ENCODE data around the gene AHCTF1. TPM values are rescaled to one million over a fixed set of nuclear protein-coding genes. Genes with fewer than 3 reads are reported as not detected.

The AHCTF1 gene
- total and polyA plus RNA-seq, 2 donors (not counting 3 experiments of a cell fraction or from before 2014, with no cell fraction given) = 5.5 to 32.1 TPM

DNA sequence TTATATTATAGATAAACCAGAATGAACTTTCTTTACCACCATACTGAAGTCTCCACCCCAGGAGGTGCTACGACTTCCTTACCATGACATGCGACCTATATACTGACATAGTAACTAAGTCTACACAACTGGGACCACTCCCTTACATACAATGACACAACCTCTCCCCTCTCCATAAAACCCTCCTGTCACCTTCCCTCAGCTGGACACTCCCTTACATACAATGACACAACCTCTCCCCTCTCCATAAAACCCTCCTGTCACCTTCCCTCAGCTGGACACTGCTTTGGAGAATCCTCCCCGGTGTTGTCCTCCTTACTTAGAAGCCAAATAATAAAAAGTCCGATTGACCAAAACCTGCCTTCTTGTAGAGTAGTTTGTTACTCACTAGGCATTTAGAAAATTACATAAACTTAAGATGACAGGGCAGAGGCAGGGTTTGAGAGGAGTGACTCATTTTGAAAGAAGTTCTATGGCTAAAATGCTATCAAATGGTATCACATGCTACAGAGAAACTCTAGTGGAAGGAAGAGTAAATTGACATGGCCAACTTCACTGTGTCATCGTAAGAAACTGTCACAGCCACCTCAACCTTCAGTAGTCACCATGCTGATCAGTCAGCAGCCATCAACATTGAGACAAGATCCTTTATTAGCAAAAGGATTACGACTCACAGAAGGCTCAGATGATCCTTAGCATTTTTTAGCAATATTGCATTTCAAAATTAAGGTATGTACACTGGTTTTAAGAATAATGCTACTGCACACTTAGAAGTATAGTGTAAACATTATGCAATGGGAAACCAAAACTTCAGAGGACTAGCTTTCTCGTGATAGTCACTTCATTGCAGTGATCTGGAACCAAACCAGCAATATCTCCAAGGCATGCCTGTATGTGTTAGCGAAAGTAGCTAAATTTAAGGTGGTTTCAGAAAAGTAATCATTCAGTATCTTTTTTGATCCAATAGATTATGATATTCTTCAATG is 56.4 kb downstream of the AHCTF1 start:
- no peak for FAIRE-seq
- no peaks in the 10 kb centered on the region for H4K20me1 ChIP-seq (replicated peaks; ENCODE audit: control insufficient read depth, extremely low read depth, insufficient read depth, low read length)
- peaks cover 25% of the 10 kb centered on the region for H3K79me2 ChIP-seq (ENCODE audit: control insufficient read depth, insufficient read depth, low read length)
- no peaks in the 10 kb centered on the region for H3K9me3 ChIP-seq (replicated peaks; ENCODE audit: control insufficient read depth, insufficient read depth, low read length)
- H3K9me1 ChIP-seq (replicated peaks; ENCODE audit: control insufficient read depth, extremely low read depth, insufficient read depth, low read length) = no peaks in the 10 kb centered on the region
- dilution Hi-C loops (cut with MboI; ENCODE audit: extremely low pct_ligation_motif_present, low sequenced_read_pairs) = no loop called here
- no TSS peak for BruUV-seq (replicated peaks)
- DNase-seq (ENCODE audit: low read depth, low spot score) = no peak
- POLR2A ChIA-PET = no interaction called here
- peaks cover 7 to 14% of the 10 kb centered on the region in 2 experiments for H3K36me3 ChIP-seq (ENCODE audit: control insufficient read depth in 2 of 2, extremely low read depth in 1 of 2, insufficient read depth in 2 of 2, low read length in 2 of 2)
- TF ChIP-seq GATA2 (IDR thresholded peaks at IDR 0.05; ENCODE audit: insufficient read depth, insufficient read length, low read depth, low read length) (no peak), FOS (IDR thresholded peaks at IDR 0.05; ENCODE audit: borderline replicate concordance, insufficient read depth, low read length) (no peak), POLR2A (IDR thresholded peaks at IDR 0.05; ENCODE audit: low read depth, low read length) (no peak), POLR2AphosphoS5 (IDR thresholded peaks at IDR 0.05; ENCODE audit: insufficient read depth, low read depth, low read length) (no peak), JUN (IDR thresholded peaks at IDR 0.05; ENCODE audit: borderline replicate concordance, insufficient read depth, insufficient read length, low read depth) (no peak), MYC (IDR thresholded peaks at IDR 0.05; ENCODE audit: low read depth, low read length) (no peak), EZH2 (IDR thresholded peaks at IDR 0.05; ENCODE audit: borderline replicate concordance, low read depth, low read length, severe bottlenecking) (no peak)
- TF ChIP-seq, protein P1, sequence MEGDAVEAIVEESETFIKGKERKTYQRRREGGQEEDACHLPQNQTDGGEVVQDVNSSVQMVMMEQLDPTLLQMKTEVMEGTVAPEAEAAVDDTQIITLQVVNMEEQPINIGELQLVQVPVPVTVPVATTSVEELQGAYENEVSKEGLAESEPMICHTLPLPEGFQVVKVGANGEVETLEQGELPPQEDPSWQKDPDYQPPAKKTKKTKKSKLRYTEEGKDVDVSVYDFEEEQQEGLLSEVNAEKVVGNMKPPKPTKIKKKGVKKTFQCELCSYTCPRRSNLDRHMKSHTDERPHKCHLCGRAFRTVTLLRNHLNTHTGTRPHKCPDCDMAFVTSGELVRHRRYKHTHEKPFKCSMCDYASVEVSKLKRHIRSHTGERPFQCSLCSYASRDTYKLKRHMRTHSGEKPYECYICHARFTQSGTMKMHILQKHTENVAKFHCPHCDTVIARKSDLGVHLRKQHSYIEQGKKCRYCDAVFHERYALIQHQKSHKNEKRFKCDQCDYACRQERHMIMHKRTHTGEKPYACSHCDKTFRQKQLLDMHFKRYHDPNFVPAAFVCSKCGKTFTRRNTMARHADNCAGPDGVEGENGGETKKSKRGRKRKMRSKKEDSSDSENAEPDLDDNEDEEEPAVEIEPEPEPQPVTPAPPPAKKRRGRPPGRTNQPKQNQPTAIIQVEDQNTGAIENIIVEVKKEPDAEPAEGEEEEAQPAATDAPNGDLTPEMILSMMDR (IDR thresholded peaks at IDR 0.05; ENCODE audit: extremely low read depth in 1 of 2, insufficient read depth in 1 of 2, low read depth in 1 of 2, low read length in 2 of 2) = no peak
- TF ChIP-seq, protein P2, sequence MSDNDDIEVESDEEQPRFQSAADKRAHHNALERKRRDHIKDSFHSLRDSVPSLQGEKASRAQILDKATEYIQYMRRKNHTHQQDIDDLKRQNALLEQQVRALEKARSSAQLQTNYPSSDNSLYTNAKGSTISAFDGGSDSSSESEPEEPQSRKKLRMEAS (IDR thresholded peaks at IDR 0.05; ENCODE audit: insufficient read depth, insufficient read length) = no peak
- H3K4me2 ChIP-seq (ENCODE audit: insufficient read depth, low read length) = no peak overlapping the region
- H3K9ac ChIP-seq (replicated peaks; ENCODE audit: extremely low read depth, insufficient read depth, low read length) = no peak overlapping the region
- CTCF ChIA-PET = no interaction called here
- intact Hi-C loops (cut with micrococcal nuclease) = no loop called here
- H3K4me3 ChIP-seq (replicated peaks in 1 of 3; ENCODE audit: insufficient read depth in 1 of 3, low read depth in 1 of 3, low read length in 3 of 3) = no peak overlapping the region
- no peaks in the 10 kb centered on the region for H3K4me1 ChIP-seq (ENCODE audit: control insufficient read depth, extremely low read depth, insufficient read depth, low read length)
- no peaks in the 10 kb centered on the region for H3K27me3 ChIP-seq (ENCODE audit: control insufficient read depth in 2 of 2, insufficient read depth in 2 of 2, low read length in 2 of 2)
- H2AFZ ChIP-seq (ENCODE audit: low read depth, low read length) = no peak overlapping the region
- no peak overlapping the region for H3K27ac ChIP-seq (ENCODE audit: insufficient read depth, low read depth, low read length)

All from endothelial cell of umbilical vein (primary cell).